Esophagus mucosa (tissue), 1 donor: ENCODE data around the gene CBFA2T2. TPM values are rescaled to one million over a fixed set of nuclear protein-coding genes. Genes with fewer than 3 reads are reported as not detected.
"Not testable (repeated sequence)": the region's sequence is repeated elsewhere in the genome, so short reads cannot be mapped to it uniquely, and the experiment has no call there.

Experiments used
- ATAC-seq: fragments of 200-7000 bp; cut with Tn5 transposase; one replicate; pipeline ENCODE4 v1.9.1; 2020
- total RNA-seq: library from RNA; stranded (reverse); gene quantifications from one replicate; pipeline ENCODE4 v1.2.4, GENCODE V29; 2023
- donor health status: DM: yes; HTN: yes; CAD: no.

The CBFA2T2 gene
- total RNA-seq, 1 donor from 2014 or later, result 9.0 TPM

DNA sequence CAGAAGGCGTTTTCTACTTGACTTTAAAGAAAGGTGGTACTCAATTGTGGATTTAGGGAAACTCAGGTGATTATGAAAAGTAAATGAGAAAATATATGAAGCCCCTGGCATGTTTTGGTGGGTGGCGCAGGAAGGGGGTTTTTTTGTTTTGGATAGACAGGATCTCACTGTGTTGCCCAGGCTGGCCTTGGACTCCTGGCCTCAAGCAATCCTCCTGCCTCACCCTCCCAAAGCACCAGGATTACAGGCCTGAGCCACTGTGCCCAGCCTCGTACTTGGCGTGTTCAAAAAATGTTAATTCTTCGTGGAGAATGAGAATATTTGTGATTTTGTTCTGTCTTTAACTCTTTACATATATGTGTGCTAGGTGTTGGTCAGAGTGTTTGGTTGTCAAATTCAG, 140.1 kb downstream of the CBFA2T2 start:
- no peak for ATAC-seq

DNA sequence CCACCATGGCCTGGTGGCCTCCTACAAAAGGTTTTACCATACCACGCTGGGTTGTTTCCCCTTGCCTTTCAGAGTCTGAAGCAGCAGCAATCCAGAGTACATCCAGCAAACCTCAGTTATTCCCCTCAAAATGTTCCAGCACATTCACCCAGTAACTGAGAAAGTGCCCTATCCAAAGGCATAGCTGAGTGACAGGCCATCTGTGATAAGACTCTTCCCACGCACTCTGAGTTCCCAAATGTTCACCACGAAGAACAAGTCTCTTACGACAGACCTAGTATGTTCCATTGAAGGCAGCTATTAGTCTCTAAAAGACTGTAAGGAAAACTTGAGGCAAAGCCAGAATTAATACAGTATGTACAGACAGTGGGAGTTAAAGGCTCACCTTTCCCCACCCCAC, 140.6 kb downstream of the CBFA2T2 start:
- no peak for ATAC-seq

DNA sequence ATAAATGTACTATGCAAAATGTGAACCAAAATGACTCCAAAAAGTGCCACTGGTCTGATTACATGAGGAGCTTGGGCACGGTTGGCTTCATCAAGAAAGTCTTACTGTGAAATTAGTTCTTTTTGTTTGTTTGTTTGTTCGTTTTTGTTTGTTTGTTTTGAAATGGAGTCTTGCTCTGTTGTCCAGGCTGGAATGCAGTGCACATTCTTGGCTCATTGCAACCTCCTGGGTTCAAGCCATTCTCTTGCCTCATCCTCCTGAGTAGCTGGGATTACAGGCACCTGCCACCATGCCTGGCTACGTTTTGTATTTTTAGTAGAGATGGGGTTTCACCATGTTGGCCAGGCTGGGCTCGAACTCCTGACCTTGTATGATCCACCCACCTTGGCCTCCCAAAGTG, 142.0 kb downstream of the CBFA2T2 start:
- not testable (repeated sequence) for ATAC-seq

DNA sequence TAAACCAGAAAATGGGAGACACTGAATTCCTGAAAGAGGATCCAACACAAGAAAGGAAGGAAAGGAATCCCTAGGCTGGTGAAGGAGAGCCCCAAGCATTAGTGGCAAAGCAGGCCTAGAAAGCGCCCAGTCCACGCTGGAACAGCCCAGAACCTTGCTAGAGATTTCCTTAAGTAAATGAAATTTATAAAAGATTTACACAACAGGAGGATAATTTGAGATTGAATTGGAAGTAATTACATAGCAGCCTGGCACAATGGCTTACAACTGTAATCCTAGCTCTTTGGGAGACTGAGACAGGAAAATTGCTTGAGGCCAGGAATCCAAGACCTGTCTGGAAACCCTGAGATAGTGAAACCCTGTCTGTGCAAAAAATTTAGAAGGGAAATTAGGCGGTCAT, 145.4 kb downstream of the CBFA2T2 start:
- ATAC-seq, result no peak

DNA sequence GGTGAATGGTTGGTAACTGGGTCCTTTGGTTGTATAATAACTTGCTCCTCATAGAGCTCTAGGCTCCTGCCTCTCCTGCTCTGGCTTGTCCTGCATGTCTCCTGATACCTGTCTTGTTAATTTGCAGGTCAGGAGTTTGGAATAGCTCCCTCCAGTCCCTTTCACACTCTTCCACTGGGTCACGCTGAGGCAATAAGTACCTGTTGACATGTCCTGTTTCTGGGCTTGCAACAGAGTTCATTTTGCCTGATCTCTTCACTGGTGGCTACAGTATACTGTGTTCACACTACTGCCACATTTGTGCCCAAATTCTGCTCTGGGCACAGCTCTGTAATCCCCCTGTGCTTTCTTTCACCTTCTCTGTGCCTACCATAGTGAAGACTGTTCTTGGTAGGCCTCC, 146.9 kb downstream of the CBFA2T2 start:
- no peak for ATAC-seq

DNA sequence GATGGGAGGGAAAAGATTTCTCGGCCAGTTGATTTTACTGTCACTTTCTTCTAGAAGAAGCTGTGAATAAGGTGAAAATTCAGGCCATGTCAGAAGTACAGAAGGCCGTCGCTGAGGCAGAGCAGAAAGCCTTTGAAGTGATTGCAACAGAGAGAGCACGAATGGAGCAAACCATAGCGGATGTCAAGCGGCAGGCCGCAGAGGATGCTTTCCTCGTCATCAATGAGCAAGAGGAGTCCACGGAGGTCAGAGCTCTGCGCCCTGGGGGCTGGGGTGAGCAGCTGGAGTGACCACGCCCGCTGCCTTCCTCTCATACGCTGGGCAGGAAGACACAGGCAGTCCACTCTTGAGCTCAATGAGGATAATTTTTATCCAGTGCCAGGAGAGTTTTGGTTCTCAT, 150.4 kb downstream of the CBFA2T2 start:
- ATAC-seq, result no peak

DNA sequence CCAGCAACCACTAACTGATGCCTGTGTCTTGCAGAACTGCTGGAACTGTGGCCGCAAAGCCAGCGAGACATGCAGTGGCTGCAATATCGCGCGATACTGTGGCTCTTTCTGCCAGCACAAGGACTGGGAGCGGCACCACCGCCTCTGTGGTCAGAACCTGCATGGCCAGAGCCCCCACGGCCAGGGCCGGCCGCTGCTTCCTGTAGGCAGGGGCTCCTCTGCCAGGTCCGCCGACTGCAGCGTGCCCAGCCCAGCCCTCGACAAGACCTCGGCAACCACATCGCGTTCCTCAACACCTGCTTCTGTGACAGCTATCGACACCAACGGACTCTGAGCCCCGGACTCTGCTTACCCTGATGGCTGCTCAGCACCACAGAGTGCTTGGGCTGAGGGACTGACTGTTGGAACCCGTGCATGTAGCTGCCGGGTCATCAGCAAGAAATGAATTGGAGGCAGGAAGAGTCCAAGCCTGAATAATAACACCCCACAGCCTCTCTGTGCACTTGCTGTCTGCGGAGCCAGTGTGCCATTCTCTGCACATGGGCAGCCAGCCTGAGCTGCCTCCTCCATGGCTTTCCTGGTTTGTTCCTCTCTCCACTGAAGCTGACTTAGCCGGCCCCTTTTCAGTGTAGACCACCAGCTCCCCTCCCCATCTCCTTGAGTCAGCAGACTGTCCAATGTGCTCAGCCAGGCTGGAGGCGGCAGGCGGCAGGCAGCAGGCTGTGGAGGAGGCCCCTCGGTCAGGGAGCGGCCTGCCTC, 154.6 kb downstream of the CBFA2T2 start:
- ATAC-seq, result no peak

DNA sequence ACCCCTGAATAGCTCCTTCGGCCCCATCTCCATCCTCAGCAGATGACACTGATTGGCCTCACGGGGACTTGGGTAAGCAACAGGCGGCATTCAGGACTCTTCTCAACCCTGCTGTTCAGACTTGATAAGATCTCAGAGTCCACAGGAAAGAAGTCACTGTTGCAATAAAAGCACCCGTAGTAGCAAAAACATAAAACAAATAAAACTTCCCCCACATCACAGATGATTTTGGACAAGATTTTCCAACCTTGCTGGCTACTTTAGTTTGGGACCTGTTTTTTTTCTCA, 155.1 kb downstream of the CBFA2T2 start:
- no peak for ATAC-seq

DNA sequence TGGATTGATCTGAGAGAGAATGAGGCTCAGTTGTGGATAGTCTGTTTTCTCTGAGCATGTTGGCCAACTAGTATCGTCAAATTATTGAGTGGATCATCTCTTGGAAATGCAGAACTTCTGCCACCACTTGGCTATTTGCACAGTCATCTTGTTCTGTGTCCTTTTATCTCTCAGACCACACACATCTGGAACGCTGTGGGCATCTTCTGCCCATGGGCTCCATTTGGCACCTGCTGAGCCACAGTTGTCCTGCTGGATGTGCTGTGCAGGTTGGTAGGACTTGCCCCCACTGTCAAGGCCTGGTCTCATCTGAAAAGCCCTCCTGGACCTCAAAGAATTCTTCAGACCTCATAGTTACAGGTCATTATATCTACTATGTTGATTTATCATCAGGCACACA, 155.5 kb downstream of the CBFA2T2 start:
- no peak for ATAC-seq

DNA sequence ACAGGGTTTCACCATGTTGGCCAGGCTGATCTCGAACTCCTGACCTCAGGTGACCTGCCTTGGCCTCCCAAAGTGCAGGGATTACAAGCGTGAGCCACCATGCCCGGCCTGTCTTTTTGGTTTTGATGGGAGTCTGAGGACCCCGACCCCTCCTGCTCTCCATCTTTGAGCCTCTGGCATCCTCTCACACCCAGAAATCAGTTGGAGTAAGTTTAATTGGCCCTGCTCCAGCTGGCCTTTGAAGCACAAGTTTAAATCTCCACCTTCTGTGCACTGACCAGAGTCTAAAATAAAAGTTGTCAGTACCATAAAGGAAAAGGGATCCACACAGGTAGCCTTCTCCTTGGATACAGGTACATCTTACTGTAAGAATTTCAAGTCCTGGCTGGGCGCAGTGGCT, 156.3 kb downstream of the CBFA2T2 start:
- no peak for ATAC-seq

DNA sequence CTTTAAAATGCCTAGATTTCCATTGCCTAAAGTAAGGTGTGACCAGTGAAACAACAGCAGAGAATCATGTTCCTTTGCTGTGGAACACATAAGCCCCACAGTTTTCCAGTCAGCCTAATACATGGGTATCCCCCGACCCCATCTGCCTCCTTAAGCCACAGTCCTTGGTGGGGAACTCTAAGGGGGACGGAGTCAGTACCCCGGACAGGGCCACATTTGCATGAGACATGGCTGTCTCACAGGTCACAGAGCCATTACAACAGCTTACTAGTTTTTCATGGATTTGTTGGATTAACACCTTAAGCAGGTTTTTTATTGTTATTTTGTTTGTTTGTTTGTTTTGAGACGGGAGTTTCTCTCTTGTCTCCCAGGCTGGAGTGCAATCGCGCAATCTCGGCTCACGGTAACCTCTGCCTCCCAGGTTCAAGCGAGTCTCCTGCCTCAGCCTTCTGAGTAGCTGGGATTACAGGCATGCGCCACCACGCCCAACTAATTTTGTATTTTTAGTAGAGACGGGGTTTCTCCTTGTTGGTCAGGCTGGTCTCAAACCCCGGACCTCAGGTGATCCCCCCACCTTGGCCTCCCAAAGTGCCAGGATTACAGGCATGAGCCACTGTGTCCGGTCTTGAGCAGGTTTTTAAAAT, 157.2 kb downstream of the CBFA2T2 start:
- ATAC-seq, result not testable (repeated sequence)

DNA sequence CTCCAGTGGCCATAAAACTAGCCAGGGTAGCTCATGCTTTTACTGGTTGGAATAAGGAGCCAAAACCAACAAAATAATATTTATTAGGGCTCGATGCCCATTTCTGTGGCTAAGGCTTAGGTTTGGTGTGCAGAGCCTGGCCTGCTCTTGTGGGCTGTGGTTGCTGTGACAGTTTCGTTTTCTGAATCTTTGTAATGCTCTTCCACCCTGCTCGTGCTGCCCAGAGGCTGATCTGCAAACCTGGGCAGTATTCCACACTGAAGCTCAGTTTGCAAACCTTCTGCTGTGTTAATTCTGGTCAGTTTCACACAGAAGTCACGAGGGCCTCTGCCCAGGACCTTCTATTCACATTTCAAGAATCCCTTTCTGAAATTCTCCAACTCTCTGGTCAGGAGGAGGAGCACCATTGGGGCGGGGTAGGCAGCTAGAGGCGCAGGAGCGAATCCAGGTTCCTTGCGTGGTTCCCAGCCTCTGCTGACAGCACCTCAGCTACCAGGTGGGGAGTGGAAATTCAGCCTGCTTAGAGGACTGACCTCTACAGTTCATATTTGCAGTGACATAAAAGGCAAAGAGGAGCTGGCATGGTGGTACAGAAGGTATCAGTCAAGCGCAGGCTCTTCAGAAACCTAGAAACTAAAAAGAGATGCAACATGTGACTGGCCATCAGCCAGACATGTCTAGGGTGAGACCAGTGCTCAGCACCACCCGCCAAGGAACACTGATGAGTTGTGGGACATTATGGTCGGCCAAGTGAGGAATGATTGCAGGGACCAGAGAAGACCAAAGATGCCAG, 157.9 kb downstream of the CBFA2T2 start:
- ATAC-seq, result peak; percentile 41

DNA sequence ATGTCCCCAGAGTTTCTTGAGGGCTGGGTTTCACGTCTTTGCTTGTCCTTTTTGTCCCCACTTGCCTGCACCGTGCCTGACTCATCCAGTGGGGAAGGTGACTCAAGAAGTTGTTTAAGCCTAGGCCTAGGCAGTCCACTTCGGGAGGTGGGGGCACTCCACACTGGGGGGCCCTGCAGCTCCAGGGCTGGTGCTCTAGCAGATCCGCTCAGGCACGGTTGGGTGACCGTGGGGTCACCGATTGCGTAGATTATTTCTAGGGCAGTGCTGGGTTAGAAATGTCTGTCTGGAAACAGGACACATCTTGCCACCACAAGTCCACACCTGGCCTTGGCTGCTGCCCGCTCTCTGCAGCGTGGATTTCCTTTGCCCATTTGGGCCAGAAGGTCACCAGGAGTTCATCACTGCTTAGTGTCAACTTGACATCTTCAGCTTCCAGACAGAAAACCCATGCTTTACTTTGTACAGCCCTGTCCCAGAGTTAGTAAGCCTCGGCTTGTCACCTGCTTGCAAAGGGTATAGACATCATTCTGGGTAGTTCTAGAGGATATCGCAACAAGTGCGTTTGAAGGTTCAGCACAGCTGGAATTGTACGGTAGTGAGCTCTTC, 158.6 kb downstream of the CBFA2T2 start:
- peak; percentile 66 for ATAC-seq

DNA sequence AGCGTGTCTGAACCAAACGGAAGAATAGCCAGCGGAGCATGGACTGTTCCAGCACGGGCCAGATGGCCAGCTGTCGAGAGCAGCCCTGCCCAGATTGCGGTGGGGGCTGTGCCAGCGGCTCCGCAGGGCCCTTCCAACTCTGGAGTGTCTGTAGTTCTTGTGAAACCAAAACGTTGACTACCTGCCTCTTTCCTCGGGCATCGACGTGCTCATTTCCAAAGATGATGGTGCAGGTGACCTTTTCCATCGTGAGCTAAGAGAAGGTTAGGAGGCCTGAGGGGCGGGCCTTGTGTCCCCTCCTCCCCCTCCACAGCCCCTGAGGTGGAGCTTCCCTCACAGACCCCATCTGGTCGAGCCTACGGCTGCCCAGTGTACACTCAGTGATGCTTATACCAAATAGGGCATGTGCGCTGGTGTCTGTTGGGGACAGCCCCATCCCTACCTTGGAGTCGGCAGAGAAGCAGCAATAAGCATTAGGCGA, 159.3 kb downstream of the CBFA2T2 start:
- no peak for ATAC-seq

DNA sequence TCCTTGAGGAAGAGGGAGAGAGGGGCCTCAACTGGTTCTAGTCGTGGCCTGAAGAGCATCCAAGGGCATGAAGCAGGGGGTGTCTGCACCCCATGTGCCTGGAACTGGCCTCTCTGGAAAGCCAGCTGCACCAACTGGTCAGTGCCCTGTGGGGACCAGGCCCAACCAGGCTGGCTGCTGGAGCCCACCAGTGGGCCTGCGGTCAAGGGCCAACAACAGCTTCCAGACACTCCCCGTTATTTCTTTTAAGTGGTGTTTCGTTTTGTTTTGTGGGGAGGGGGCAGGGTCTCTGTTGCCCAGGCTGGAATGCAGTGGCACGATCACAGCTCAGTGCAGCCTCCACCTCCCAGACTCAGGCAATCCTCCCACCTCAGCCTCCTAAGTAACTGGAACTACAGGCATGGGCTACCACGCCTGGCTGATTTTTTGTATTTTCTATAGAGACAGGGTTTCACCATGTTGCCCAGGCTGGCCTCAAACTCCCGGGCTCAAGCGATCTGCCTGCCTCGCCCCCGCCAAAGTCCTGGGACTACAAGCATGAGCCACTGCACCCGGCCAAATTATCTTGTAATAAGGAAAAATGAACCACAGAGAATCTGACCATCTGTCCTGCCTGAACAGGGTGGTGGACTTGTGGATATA, 160.3 kb downstream of the CBFA2T2 start:
- ATAC-seq, result no peak

DNA sequence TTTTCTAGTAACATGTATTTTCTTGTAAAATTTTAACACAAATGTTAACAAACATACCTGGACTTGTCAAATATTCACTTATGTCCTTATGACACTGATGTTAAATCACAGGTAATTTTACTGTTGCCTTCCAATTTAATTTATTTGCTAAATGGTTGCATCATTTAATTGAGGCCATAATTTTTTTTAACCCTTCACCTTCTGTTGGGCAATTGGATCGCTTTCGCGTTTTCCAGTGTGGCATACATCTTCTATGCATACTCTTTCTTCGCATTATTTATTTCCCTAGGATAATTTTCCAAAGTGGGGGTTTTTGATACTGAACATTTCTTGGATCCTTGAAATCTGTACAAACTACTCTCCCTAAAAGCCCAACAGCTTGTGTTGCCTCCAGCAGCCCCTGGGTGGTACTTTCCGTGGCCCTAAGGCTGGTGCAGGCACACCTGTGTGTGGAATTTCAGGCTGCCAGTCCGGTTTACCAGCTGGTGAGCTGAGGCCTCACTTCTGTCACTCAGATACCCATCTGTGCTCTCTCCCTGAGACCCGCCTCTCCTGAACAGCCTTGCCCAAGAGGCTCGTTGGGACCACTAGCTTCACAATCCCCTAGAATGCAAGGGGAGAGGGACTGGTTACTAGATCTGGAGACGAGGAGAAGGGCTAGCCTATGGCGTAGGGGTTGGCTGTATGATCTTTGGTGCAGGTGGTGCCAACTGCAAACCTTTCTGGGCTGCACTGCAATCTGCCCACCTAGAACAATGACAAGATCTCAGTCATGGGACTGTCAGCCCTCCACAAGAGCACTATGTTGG, 161.1 kb downstream of the CBFA2T2 start:
- peak; percentile 62 for ATAC-seq

DNA sequence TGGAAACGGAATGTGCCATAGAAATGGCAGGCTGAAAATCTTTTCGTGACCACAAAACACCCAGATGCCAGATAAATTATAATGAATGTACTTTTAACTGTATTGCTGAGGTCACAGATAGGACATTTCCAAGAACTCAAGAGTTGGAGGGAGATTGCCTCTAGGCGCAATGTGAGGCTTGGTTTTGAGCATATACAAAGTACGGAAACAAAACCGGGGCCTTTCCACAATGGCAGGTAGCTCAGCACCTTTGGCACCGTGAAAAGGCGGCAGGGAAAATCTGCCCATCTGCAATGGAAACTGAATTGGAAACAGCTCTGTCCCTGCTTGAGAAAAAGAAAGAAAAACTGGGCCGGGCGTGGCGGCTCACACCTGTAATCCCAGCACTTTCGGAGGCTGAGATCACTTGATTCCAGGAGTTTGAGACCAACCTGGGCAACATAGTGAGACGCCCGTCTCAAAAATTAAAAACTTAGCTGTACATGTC, 161.7 kb downstream of the CBFA2T2 start:
- no peak for ATAC-seq

DNA sequence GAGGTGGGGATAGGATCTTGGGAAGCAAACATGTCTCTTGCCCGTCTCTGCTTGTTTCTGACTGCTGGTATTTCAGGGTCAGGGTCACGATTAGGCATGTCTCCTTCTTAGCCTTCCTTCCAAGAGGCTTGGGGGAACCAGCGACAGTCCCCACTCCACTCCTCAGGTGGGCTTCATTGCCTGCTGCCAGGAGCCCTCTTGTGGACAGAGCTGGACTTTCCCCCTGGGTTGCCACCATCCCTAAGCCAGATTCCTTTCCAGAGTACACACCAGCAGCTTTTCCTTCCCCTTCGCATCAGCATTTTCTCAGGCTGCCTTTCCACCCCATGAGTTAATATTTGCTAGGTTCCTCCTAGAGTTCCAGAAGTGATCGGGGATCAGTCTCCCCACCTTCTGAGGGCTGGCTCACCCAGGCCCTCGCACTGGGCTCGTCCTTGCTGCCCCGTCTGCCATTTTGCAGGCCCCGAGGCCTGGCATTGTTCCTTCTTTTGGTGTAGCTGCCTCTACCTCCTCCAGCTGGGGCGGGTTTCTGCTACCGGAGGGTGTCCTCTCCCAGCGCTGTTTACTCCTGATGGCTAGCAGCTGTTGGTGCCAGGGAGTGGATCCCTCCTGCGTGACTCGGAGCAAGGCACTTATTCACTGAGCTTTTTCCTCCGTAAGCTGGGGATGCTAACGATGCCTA, 163.5 kb downstream of the CBFA2T2 start:
- ATAC-seq, result no peak

DNA sequence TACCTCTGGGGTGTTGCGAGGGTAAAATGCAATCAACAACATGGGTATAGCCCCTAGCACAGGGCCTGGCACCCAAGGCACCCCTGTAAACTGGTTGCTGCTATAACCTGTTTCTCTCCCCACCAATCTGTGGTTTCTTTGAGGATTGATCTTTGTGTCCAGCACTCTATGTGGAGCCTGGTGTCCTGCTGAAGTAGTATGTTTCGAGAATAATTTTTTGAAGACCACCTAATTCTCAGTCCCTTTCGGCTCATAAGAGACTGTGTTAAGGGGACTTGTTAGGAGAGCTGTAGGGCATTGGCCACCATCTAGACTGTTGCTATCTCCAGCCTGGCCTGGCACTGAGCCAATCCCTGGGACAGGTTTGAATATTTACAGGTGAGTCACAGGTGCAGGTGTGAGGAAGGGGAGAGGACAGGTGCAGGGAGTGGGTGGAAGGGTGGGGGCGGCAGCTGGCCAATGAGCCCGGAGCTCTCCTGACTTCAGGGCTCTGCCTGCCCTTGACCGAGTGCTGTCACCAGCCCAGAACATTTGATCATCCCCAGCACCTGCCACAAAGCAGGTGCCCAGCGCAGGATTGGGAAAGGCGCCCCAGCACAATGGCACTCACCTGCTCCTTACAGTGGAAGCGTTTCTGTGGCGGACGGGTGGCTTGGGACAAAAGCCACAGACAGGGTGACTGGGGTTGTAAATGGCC, 164.2 kb downstream of the CBFA2T2 start:
- ATAC-seq, result peak; percentile 68

DNA sequence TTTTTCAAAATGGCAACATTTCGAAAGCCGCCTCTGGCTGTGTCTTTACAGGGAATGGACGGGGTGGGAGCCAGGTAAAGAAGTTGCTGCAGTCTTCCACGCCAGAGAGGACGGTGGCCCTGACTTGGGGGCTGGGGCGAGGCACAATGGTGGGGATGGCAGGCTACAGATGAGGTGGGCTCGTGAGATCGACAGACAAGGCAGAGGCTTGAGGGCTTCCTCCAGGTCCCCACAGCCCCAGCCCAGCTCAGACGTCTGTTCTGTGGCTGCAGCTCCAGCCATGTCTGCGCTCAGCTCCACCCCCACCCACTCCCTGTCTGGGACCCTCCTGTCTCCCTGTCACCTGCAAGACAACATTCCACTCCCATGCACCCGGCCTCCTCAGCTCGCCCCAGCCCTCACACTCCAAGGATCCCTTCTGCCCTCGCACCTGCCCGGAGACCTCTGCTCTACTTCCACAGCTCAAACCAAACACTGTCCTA, 164.8 kb downstream of the CBFA2T2 start:
- no peak for ATAC-seq
